GM12878 (cell line): ENCODE data around the gene ACO1. TPM values are rescaled to one million over a fixed set of nuclear protein-coding genes. Genes with fewer than 3 reads are reported as not detected.
A peak's percentile ranks its signal among the peaks of the same experiment; 100 is the strongest.

Source experiments
- ATAC-seq: fragments of 200-7000 bp; cut with Tn5 transposase; 3 replicates; pipeline ENCODE4 v1.9.1; 2020; ENCODE audit warnings: mild to moderate bottlenecking, moderate library complexity
- BruUV-seq: library from RNA; stranded (reverse); fragments of 400-500 nt; replicated peaks from 2 replicates; lab custom pipeline; 2021; lab: Mats Ljungman, UMichigan
- CTCF ChIA-PET: fragments of 300-600 bp; sonication (Branson Sonifier 250); formaldehyde crosslinking; extraction: SDS; loops from one replicate; lab custom pipeline; 2021; ENCODE audit warnings: inconsistent platforms; lab: Yijun Ruan, JAX
- POLR2A ChIA-PET: fragments of 350-600 bp; formaldehyde crosslinking; extraction: SDS; loops from one replicate; lab custom pipeline; 2021; ENCODE audit warnings: inconsistent platforms; lab: Charles Lee
- RAD21 ChIA-PET: fragments of 300-600 bp; sonication (Branson Sonifier 250); formaldehyde crosslinking; loops from one replicate; lab custom pipeline; 2023; ENCODE audit warnings: antibody characterized with exemption; ENCODE audit not compliant: unreplicated experiment; lab: Charles Lee
- SMC1A ChIA-PET: fragments of 300-600 bp; sonication (Branson Sonifier 250); formaldehyde crosslinking; loops from one replicate; lab custom pipeline; 2023; ENCODE audit not compliant: unreplicated experiment, uncharacterized antibody; lab: Charles Lee
- DNase-seq: peaks from one replicate; pipeline ENCODE4 v3.0.0-alpha.2; 2011; ENCODE audit warnings: low read depth, low spot score
- FAIRE-seq: peaks from 3 replicates; lab custom pipeline; 2011; peaks lifted over from hg19 to GRCh38; lab: Jason Lieb, UNC
- H2AFZ ChIP-seq: 2 replicates; pipeline ENCODE4 v1.6.0; 2011; ENCODE audit warnings: low read depth, low read length, control low read depth; ENCODE audit not compliant: control insufficient read depth
- H3K27ac ChIP-seq: 2 replicates; pipeline ENCODE4 v1.5.1; 2011; ENCODE audit warnings: control low read depth; ENCODE audit not compliant: control insufficient read depth, insufficient read depth
- H3K27me3 ChIP-seq, 2 experiments: replicated peaks in 1 of 2; 2 replicates each; pipeline versions ENCODE4 v1.6.0 to v1.6.1; 2011; ENCODE audit warnings: low read length in 1 of 2; ENCODE audit not compliant: control insufficient read depth in 2 of 2, insufficient read depth in 2 of 2
- H3K36me3 ChIP-seq, 2 experiments: 2 replicates each; pipeline ENCODE4 v1.5.1; 2011; ENCODE audit warnings: low read length in 1 of 2; ENCODE audit not compliant: control insufficient read depth in 2 of 2, insufficient read depth in 2 of 2
- H3K4me1 ChIP-seq: 2 replicates; pipeline ENCODE4 v1.6.1; 2011; ENCODE audit warnings: mild to moderate bottlenecking, low read length, moderate library complexity, mixed read lengths; ENCODE audit not compliant: control insufficient read depth, insufficient read depth
- H3K4me2 ChIP-seq: 2 replicates; pipeline ENCODE4 v1.6.0; 2011; ENCODE audit warnings: control low read depth; ENCODE audit not compliant: control insufficient read depth, insufficient read depth
- H3K4me3 ChIP-seq: fragments of 200-600 bp; sonication (generic); 2 replicates; pipeline ENCODE4 v1.5.1; 2016
- H3K79me2 ChIP-seq: 2 replicates; pipeline ENCODE4 v1.6.0; 2011; ENCODE audit warnings: low read length; ENCODE audit not compliant: control insufficient read depth, insufficient read depth
- H3K9ac ChIP-seq: 2 replicates; pipeline ENCODE4 v1.8.0; 2011; ENCODE audit warnings: low read length, control low read depth, mixed read lengths; ENCODE audit not compliant: control insufficient read depth, insufficient read depth
- H3K9me3 ChIP-seq: replicated peaks from 3 replicates; pipeline ENCODE4 v1.5.1; 2011; ENCODE audit warnings: mild to moderate bottlenecking, low read length; ENCODE audit not compliant: control insufficient read depth, insufficient read depth
- H4K20me1 ChIP-seq: 2 replicates; pipeline ENCODE4 v1.6.0; 2011; ENCODE audit not compliant: control insufficient read depth, insufficient read depth
- ASH2L ChIP-seq: fragments of 300-600, 200-600 bp; sonication (generic); IDR thresholded peaks from 2 replicates; pipeline ENCODE4 v1.6.1; 2017; ENCODE audit warnings: low read depth, mild to moderate bottlenecking, borderline replicate concordance
- ATF7 ChIP-seq: fragments of 450-650 bp; IDR thresholded peaks from 2 replicates; pipeline ENCODE4 v1.6.1; 2016; ENCODE audit warnings: low read depth, mild to moderate bottlenecking
- CREM ChIP-seq: IDR thresholded peaks from 2 replicates; pipeline ENCODE4 v1.6.1; 2014; ENCODE audit warnings: antibody characterized with exemption, low read depth
- DPF2 ChIP-seq: fragments of 450-650 bp; IDR thresholded peaks from 2 replicates; pipeline ENCODE4 v1.6.1; 2017; ENCODE audit warnings: mild to moderate bottlenecking
- EP300 ChIP-seq, 2 experiments: fragments of 150-350 bp in 1 of 2; IDR thresholded peaks; 2 replicates each; pipeline ENCODE4 v1.6.1; 2011 to 2012; ENCODE audit warnings: low read depth in 2 of 2, low read length in 2 of 2, borderline replicate concordance in 1 of 2, improper control_type of control experiment in 1 of 2, inconsistent platforms in 1 of 2; ENCODE audit not compliant: control insufficient read depth in 1 of 2
- ETV6 ChIP-seq, 2 experiments: fragments of 450-650 bp in 1 of 2; IDR thresholded peaks in 1 of 2; conservative IDR thresholded peaks in 1 of 2; 2 replicates each; pipeline ENCODE4 v1.6.1; 2014; ENCODE audit warnings: antibody characterized with exemption in 1 of 2, borderline replicate concordance in 1 of 2, low read depth in 1 of 2, mild to moderate bottlenecking in 1 of 2, moderate library complexity in 1 of 2
- EZH2 ChIP-seq: IDR thresholded peaks from 2 replicates; pipeline ENCODE4 v1.6.1; 2012; ENCODE audit warnings: low read depth, mild to moderate bottlenecking, control low read depth, inconsistent platforms, low read length, borderline replicate concordance; ENCODE audit not compliant: control insufficient read depth
- GATAD2B ChIP-seq: fragments of 450-650 bp; conservative IDR thresholded peaks from 2 replicates; pipeline ENCODE4 v1.6.1; 2017; ENCODE audit warnings: low read depth, mild to moderate bottlenecking, moderate library complexity
- HDAC2 ChIP-seq: fragments of 200-600 bp; sonication (generic); IDR thresholded peaks from 2 replicates; pipeline ENCODE4 v1.6.1; 2017
- NR2C1 ChIP-seq: fragments of 450-650 bp; IDR thresholded peaks from 2 replicates; pipeline ENCODE4 v1.6.1; 2017; ENCODE audit warnings: antibody characterized with exemption, mild to moderate bottlenecking, moderate library complexity
- POLR2A ChIP-seq: IDR thresholded peaks from 2 replicates; pipeline ENCODE4 v1.6.1; 2011; ENCODE audit warnings: low read depth, mild to moderate bottlenecking, low read length
- SREBF2 ChIP-seq: IDR thresholded peaks from 2 replicates; pipeline ENCODE4 v1.6.1; 2012; ENCODE audit warnings: mild to moderate bottlenecking, low read length
- TCF7 ChIP-seq: IDR thresholded peaks from 2 replicates; pipeline ENCODE4 v1.6.1; 2014; ENCODE audit warnings: antibody characterized with exemption, borderline replicate concordance
- ZNF207 ChIP-seq: fragments of 450-650 bp; IDR thresholded peaks from 2 replicates; pipeline ENCODE4 v1.6.1; 2014; ENCODE audit warnings: antibody characterized with exemption, mild to moderate bottlenecking, borderline replicate concordance
- ZNF274 ChIP-seq: IDR thresholded peaks from one replicate; pipeline ENCODE4 v1.8.0; 2011; ENCODE audit not compliant: insufficient read length, insufficient read depth
- WGBS: methylation state at CpG from one replicate; pipeline ENCODE4 v1.1.6; 2016; ENCODE audit warnings: low lambda C conversion rate; ENCODE audit not compliant: insufficient replicate concordance, insufficient coverage; ENCODE audit errors: missing lambda C conversion rate; 5-methylcytosine and 5-hydroxymethylcytosine counted together
- in situ Hi-C: fragments of 300-500 bp; cut with MboI; formaldehyde crosslinking; loops from 9 replicates; pipeline ENCODE4 v1.14.3; 2018; ENCODE audit warnings: mixed read lengths
- intact Hi-C: fragments of 100-400 bp; cut with micrococcal nuclease; formaldehyde crosslinking; loops from one replicate; pipeline ENCODE4 v1.14.2; 2022; ENCODE audit not compliant: unreplicated experiment
- polyA plus RNA-seq, 11 experiments: library from polyadenylated mRNA; depleted of rRNA in 4 of 11; unstranded in 6 of 11; stranded (reverse) in 5 of 11; fragments of >200 nt; fragmentation: Nextera tagmentation in 4 of 11; fragmentation: Illumina TruSeq in 1 of 11; extraction: Ambion mirVana in 4 of 11; extraction: Trizol in 1 of 11; gene quantifications; 1 replicate in 1 of 11; 2 replicates in 10 of 11; pipeline versions ENCODE4 v1.2.1 to v1.2.3, GENCODE V29; 2011 to 2016; ENCODE audit warnings: inconsistent platforms in 2 of 11, missing spikeins in 2 of 11, low read depth in 1 of 11
- total RNA-seq, 4 experiments: library from RNA; depleted of rRNA in 3 of 4; stranded (reverse); fragments of >200 nt in 3 of 4; fragmentation: Illumina TruSeq in 1 of 4; extraction: Trizol in 1 of 4; gene quantifications; 2 replicates each; pipeline versions ENCODE4 v1.2.1 to v1.2.3, GENCODE V29; 2013 to 2021
- TF ChIP-seq, protein P1 (sequence below): fragments of 450-650 bp; IDR thresholded peaks from 2 replicates; pipeline ENCODE4 v1.6.1; 2018; ENCODE audit warnings: borderline replicate concordance, mild to moderate bottlenecking; ENCODE audit not compliant: partially characterized antibody

Gene ACO1
- total and polyA plus RNA-seq, 10 of the 15 experiments (the other 5 are each of a cell fraction or from before 2014, with no cell fraction given) = 0.21 to 6.5 (median 3.3) TPM

DNA sequence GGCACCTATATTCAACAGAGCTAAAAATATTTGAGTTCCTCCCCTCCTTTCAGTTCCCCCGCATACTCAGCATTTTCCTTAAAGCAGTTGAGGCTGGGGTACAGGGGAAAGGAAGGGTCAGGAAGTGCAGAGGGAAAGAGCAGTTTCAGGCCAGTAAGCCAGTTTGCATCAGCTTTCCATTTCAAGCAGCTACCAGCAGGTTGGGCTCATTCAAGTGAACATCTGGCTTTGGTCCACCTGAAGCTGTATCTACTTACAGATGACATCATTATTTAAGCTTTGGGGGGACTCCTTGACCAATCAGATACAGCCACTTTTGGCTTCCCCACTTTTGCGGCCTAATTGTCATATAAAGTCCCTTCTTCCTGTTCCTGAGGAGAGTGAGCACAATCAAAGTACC lies 8.2 kb upstream of the ACO1 start:
- no TSS peak for BruUV-seq
- CTCF ChIA-PET = interaction anchor here (0.7 to 7.4 kb wide), 6 partner anchors 94 to 215 kb away, joined by 3 to 597 read pairs (median 6); partner anchors contain the start of genes NDUFB6 and RIGI
- no peaks in the 10 kb centered on the region; the same call in 2 of the 3 replicates for H3K9me3 ChIP-seq

DNA sequence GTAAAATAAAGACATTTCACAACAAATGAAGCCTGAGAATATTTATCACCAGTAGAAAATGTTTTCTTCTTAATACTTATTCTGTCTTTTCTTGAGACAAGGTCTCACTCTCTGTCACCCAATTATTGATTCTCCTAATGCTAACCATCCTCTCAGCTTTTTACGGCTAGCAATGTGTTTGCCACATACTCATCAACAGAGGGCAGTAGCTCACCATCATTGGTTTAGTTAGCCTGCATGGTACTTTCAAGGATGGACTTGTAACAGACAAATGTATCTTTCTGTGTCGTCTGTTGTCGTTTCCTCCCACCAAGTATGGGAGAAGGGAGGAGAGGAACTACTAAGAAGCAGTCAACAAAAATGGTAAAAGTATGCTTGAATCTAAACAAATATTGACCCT lies 5.9 kb upstream of the ACO1 start:
- in situ Hi-C loops = no loop called here
- Histone ChIP-seq H3K9me3 (no peaks in the 10 kb centered on the region), H3K4me1 (no peaks in the 10 kb centered on the region), H3K36me3 (no peaks in the 10 kb centered on the region), H3K9ac (no peak overlapping the region), H3K27ac (no peak overlapping the region), H2AFZ (no peak overlapping the region; the same call in 1 of the 2 replicates), H3K79me2 (no peaks in the 10 kb centered on the region), H4K20me1 (no peaks in the 10 kb centered on the region), H3K4me3 (no peak overlapping the region), H3K27me3 (no peaks in the 10 kb centered on the region; a peak in 2 of 4 replicates), H3K4me2 (peak overlapping the region; percentile 25; the same call in 1 of the 2 replicates)
- 6% methylated on average over 3 of the region's 3 CpGs for WGBS
- SMC1A ChIA-PET = interaction anchor here (0.5 to 7.3 kb wide), 30 partner anchors 18 to 595 kb away, joined by 3 to 285 read pairs (median 5); partner anchors contain the start of genes NDUFB6, RIGI, SMIM27 and TOPORS
- CTCF ChIA-PET = interaction anchor here (0.7 to 7.4 kb wide), 48 partner anchors 8 to 895 kb away, joined by 3 to 597 read pairs (median 5); partner anchors contain the start of genes NDUFB6, RIGI, SMIM27 and TOPORS
- FAIRE-seq (peak; percentile 86), ATAC-seq (peak; percentile 94), DNase-seq (peak; percentile 40)
- RAD21 ChIA-PET = interaction anchor here (0.6 to 7.3 kb wide), 21 partner anchors 19 to 1038 kb away, joined by 3 to 368 read pairs (median 5); partner anchors contain the start of genes NDUFB6, RIGI, SMIM27 and TOPORS
- POLR2A ChIA-PET = interaction anchor here (1.4 to 2.3 kb wide), 3 partner anchors 147 to 201 kb away, joined by 4 to 12 read pairs (median 7); partner anchors contain the start of genes NDUFB6 and RIGI
- no TSS peak for BruUV-seq
- intact Hi-C loops = loop anchor here (1.0 kb wide), 3 partner anchors 148 to 590 kb away; partner anchors contain the start of gene RIGI
- TF ChIP-seq ASH2L (no peak), DPF2 (no peak), EZH2 (no peak), ZNF274 (no peak), EP300 (IDR thresholded peaks at IDR 0.05; ENCODE audit: borderline replicate concordance in 1 of 2, control insufficient read depth in 1 of 2, low read depth in 2 of 2, low read length in 2 of 2) (no peak), GATAD2B (no peak), NR2C1 (no peak), TCF7 (no peak), ETV6 (conservative IDR thresholded peaks at IDR 0.05 in 1 of 2, IDR thresholded peaks at IDR 0.05 in 1 of 2; ENCODE audit: borderline replicate concordance in 1 of 2, low read depth in 1 of 2) (no peak), HDAC2 (no peak), CREM (no peak)
- TF ChIP-seq, protein P1, sequence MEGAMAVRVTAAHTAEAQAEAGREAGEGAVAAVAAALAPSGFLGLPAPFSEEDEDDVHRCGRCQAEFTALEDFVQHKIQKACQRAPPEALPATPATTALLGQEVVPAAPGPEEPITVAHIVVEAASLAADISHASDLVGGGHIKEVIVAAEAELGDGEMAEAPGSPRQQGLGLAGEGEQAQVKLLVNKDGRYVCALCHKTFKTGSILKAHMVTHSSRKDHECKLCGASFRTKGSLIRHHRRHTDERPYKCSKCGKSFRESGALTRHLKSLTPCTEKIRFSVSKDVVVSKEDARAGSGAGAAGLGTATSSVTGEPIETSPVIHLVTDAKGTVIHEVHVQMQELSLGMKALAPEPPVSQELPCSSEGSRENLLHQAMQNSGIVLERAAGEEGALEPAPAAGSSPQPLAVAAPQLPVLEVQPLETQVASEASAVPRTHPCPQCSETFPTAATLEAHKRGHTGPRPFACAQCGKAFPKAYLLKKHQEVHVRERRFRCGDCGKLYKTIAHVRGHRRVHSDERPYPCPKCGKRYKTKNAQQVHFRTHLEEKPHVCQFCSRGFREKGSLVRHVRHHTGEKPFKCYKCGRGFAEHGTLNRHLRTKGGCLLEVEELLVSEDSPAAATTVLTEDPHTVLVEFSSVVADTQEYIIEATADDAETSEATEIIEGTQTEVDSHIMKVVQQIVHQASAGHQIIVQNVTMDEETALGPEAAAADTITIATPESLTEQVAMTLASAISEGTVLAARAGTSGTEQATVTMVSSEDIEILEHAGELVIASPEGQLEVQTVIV = no peak

More for the DNA sequence above, 8.2 kb upstream of the ACO1 start:
- intact Hi-C loops = no loop called here
- WGBS = 0% methylated on average over 2 of the region's 2 CpGs
- H3K4me2 ChIP-seq = no peak overlapping the region
- H3K4me3 ChIP-seq = no peak overlapping the region
- ChIA-PET RAD21 (interaction anchor here (5.3 to 7.3 kb wide), 2 partner anchors 149 to 201 kb away, joined by 36 to 368 read pairs; partner anchors contain the start of genes NDUFB6 and RIGI), POLR2A (no interaction called here), SMC1A (interaction anchor here (0.6 to 7.3 kb wide), 4 partner anchors 190 to 425 kb away, joined by 4 to 285 read pairs (median 52); partner anchors contain the start of gene NDUFB6)
- DNase-seq (no peak), FAIRE-seq (no peak), ATAC-seq (no peak)
- H3K27ac ChIP-seq = no peak overlapping the region
- H3K4me1 ChIP-seq = no peaks in the 10 kb centered on the region
- H2AFZ ChIP-seq = no peak overlapping the region
- TF ChIP-seq ATF7 (0 out of 2 replicates have a peak, but pooled peaks have one; percentile 16), POLR2A (no peak), SREBF2 (no peak), ZNF207 (no peak)
- no peaks in the 10 kb centered on the region for H3K27me3 ChIP-seq
- H3K36me3 ChIP-seq = no peaks in the 10 kb centered on the region
- no peaks in the 10 kb centered on the region for H3K79me2 ChIP-seq
- in situ Hi-C loops = no loop called here
- H3K9ac ChIP-seq = no peak overlapping the region
- H4K20me1 ChIP-seq = no peaks in the 10 kb centered on the region
